Endodermal cell (in vitro differentiated cells): ENCODE results near the gene MMRN2. TPM values are rescaled to one million over a fixed set of nuclear protein-coding genes. Genes with fewer than 3 reads are reported as not detected.

Experiments
- DNase-seq: peaks from one replicate; pipeline ENCODE4 v3.0.0-alpha.2; 2017
- H3K27ac ChIP-seq: 2 replicates; pipeline ENCODE4 v1.5.1; 2013; ENCODE audit warnings: mild to moderate bottlenecking, low read depth, low read length, moderate library complexity
- H3K27me3 ChIP-seq: 2 replicates; pipeline ENCODE4 v1.6.1; 2013; ENCODE audit warnings: mild to moderate bottlenecking, low read length, moderate library complexity; ENCODE audit not compliant: insufficient read depth, control insufficient read depth, poor library complexity, severe bottlenecking
- H3K36me3 ChIP-seq: 2 replicates; pipeline ENCODE4 v1.7.0; 2013; ENCODE audit warnings: mild to moderate bottlenecking, low read length, moderate library complexity; ENCODE audit not compliant: control insufficient read depth, insufficient read depth
- H3K4me1 ChIP-seq: one replicate; pipeline ENCODE4 v1.7.0; 2013; ENCODE audit warnings: low read length; ENCODE audit not compliant: control insufficient read depth, insufficient read depth
- H3K4me3 ChIP-seq: 2 replicates; pipeline ENCODE4 v1.5.1; 2013; ENCODE audit warnings: mild to moderate bottlenecking, low read length, moderate library complexity
- H3K9ac ChIP-seq: 2 replicates; pipeline ENCODE4 v1.6.1; 2013; ENCODE audit warnings: mild to moderate bottlenecking, low read length, moderate library complexity; ENCODE audit not compliant: poor library complexity, severe bottlenecking; ENCODE audit errors: extremely low read depth
- H3K9me3 ChIP-seq: 2 replicates; pipeline ENCODE4 v1.6.1; 2013; ENCODE audit warnings: mild to moderate bottlenecking, low read length, moderate library complexity; ENCODE audit not compliant: control insufficient read depth
- H3K27ac Mint-ChIP-seq: 2 replicates; pipeline ENCODE4 v1.8.0; 2020; ENCODE audit warnings: mixed read lengths
- H3K27me3 Mint-ChIP-seq: 2 replicates; pipeline ENCODE4 v1.8.0; 2021; ENCODE audit warnings: mild to moderate bottlenecking, mixed read lengths; ENCODE audit not compliant: insufficient read depth
- H3K36me3 Mint-ChIP-seq: 2 replicates; pipeline ENCODE4 v1.8.0; 2020; ENCODE audit warnings: low read depth, mixed read lengths
- H3K4me1 Mint-ChIP-seq: 2 replicates; pipeline ENCODE4 v1.8.0; 2020; ENCODE audit warnings: mixed read lengths
- H3K4me3 Mint-ChIP-seq: 2 replicates; pipeline ENCODE4 v1.8.0; 2020; ENCODE audit warnings: mild to moderate bottlenecking, moderate library complexity, mixed read lengths
- H3K9me3 Mint-ChIP-seq: 2 replicates; pipeline ENCODE4 v1.8.0; 2020; ENCODE audit warnings: mild to moderate bottlenecking, mixed read lengths
- CTCF ChIP-seq: fragments of 200-600 bp; sonication (generic); conservative IDR thresholded peaks from 2 replicates; pipeline ENCODE4 v1.5.0; 2021; ENCODE audit warnings: antibody characterized with exemption, mild to moderate bottlenecking
- WGBS, 2 experiments: methylation state at CpG; one replicate each; pipeline versions ENCODE4 v1.1.5 to v1.1.7; 2013; ENCODE audit warnings: missing lambda C conversion rate in 2 of 2, mixed read lengths in 1 of 2; ENCODE audit not compliant: insufficient coverage in 1 of 2, insufficient read length in 1 of 2; 5-methylcytosine and 5-hydroxymethylcytosine counted together
- total RNA-seq, 2 donors: library from RNA; stranded (reverse); fragmentation: NEBNext Ultra II Directional in 1 of 2; extraction: Animal tissue kit (Norgen Biotek cat#: 25700) in 1 of 2; gene quantifications; 2 replicates in 1 of 2; 3 replicates in 1 of 2; pipeline ENCODE4 v1.2.1, GENCODE V29; 2021

The MMRN2 gene
- total RNA-seq, 2 donors from 2014 or later: 1.00 to 1.3 TPM

GRCh38 chr10:86967481-86967941 lies 10.1 kb upstream of the MMRN2 start:
- Histone ChIP-seq H3K4me1 (peaks cover 4% of the 10 kb centered on the region), H3K27me3 (peaks cover 23% of the 10 kb centered on the region), H3K27ac (no peak overlapping the region), H3K9me3 (no peaks in the 10 kb centered on the region), H3K9ac (no peak overlapping the region), H3K36me3 (no peaks in the 10 kb centered on the region), H3K4me3 (no peak overlapping the region)
- peaks cover 13% of the 10 kb centered on the region for H3K27me3 Mint-ChIP-seq
- H3K4me1 Mint-ChIP-seq: peaks cover 16% of the 10 kb centered on the region
- TF ChIP-seq CTCF: no peak
- 91 to 95% methylated on average over 4 to 7 of the region's 7 CpGs for WGBS, 2 experiments
- no peak overlapping the region for H3K4me3 Mint-ChIP-seq
- no peak for DNase-seq
- no peaks in the 10 kb centered on the region for H3K36me3 Mint-ChIP-seq
- H3K9me3 Mint-ChIP-seq: no peaks in the 10 kb centered on the region
- H3K27ac Mint-ChIP-seq: no peak overlapping the region

GRCh38 chr10:86965986-86966654 lies 8.7 kb upstream of the MMRN2 start:
- TF ChIP-seq CTCF: no peak
- no peak overlapping the region for H3K9ac ChIP-seq
- H3K27me3 ChIP-seq: peaks cover 9% of the 10 kb centered on the region
- Mint-ChIP-seq H3K4me3 (no peak overlapping the region), H3K9me3 (no peaks in the 10 kb centered on the region), H3K36me3 (no peaks in the 10 kb centered on the region), H3K27ac (peak overlapping the region; percentile 90), H3K4me1 (peaks cover 13% of the 10 kb centered on the region), H3K27me3 (peaks cover 3% of the 10 kb centered on the region)
- DNase-seq: no peak
- WGBS, 2 experiments: 77 to 78% methylated on average over 4 to 10 of the region's 11 CpGs
- no peak overlapping the region for H3K4me3 ChIP-seq
- no peak overlapping the region for H3K27ac ChIP-seq
- no peaks in the 10 kb centered on the region for H3K36me3 ChIP-seq
- H3K9me3 ChIP-seq: no peaks in the 10 kb centered on the region
- peaks cover 4% of the 10 kb centered on the region for H3K4me1 ChIP-seq

GRCh38 chr10:86964847-86965190 lies 7.4 kb upstream of the MMRN2 start:
- no peak for DNase-seq
- no peaks in the 10 kb centered on the region for H3K9me3 ChIP-seq
- no peaks in the 10 kb centered on the region for H3K27me3 Mint-ChIP-seq
- WGBS, 2 experiments: 94% methylated on average over 2 of the region's 2 CpGs; no CpG with 5 or more reads in 1 of the 2 experiments
- no peaks in the 10 kb centered on the region for H3K36me3 ChIP-seq
- no peaks in the 10 kb centered on the region for H3K9me3 Mint-ChIP-seq
- H3K9ac ChIP-seq: no peak overlapping the region
- no peak overlapping the region for H3K4me3 ChIP-seq
- no peak overlapping the region for H3K4me3 Mint-ChIP-seq
- H3K4me1 Mint-ChIP-seq: peaks cover 15% of the 10 kb centered on the region
- H3K4me1 ChIP-seq: peaks cover 4% of the 10 kb centered on the region
- no peaks in the 10 kb centered on the region for H3K36me3 Mint-ChIP-seq
- no peaks in the 10 kb centered on the region for H3K27me3 ChIP-seq
- H3K27ac ChIP-seq: no peak overlapping the region
- TF ChIP-seq CTCF: no peak
- no peak overlapping the region for H3K27ac Mint-ChIP-seq
